Cardiac muscle cell (in vitro differentiated cells and primary cell): ENCODE data around the gene ARHGEF40. TPM values are rescaled to one million over a fixed set of nuclear protein-coding genes. Genes with fewer than 3 reads are reported as not detected.
A peak's percentile ranks its signal among the peaks of the same experiment; 100 is the strongest.

Experiments used
- DNase-seq, 2 donors: peaks; one replicate each; pipeline versions ENCODE4 v3.0.0 to v3.0.0-alpha.2; 2010 to 2017; ENCODE audit warnings: low read depth in 1 of 2, low spot score in 1 of 2
- H3K27ac ChIP-seq: fragments of 200-600 bp; sonication (generic); 2 replicates; pipeline ENCODE4 v1.5.1; 2016
- H3K27me3 ChIP-seq: fragments of 200-600 bp; sonication (generic); 2 replicates; pipeline ENCODE4 v1.6.0; 2016; ENCODE audit warnings: control low read depth
- H3K36me3 ChIP-seq: fragments of 200-600 bp; sonication (generic); 2 replicates; pipeline ENCODE4 v1.5.1; 2016; ENCODE audit warnings: control low read depth
- H3K4me1 ChIP-seq: fragments of 200-600 bp; sonication (generic); 2 replicates; pipeline ENCODE4 v1.8.1; 2017; ENCODE audit warnings: low read depth, mild to moderate bottlenecking, mixed run types
- H3K4me3 ChIP-seq: fragments of 200-600 bp; sonication (generic); 2 replicates; pipeline ENCODE4 v1.5.1; 2016; ENCODE audit warnings: mild to moderate bottlenecking
- H3K9me3 ChIP-seq: fragments of 200-600 bp; sonication (generic); 2 replicates; pipeline ENCODE4 v1.5.1; 2017; ENCODE audit warnings: low read depth, mild to moderate bottlenecking, control low read depth
- polyA plus RNA-seq: library from polyadenylated mRNA; unstranded; fragments of >200 nt; fragmentation: Nextera tagmentation; extraction: Ambion mirVana; gene quantifications from 2 replicates; pipeline ENCODE4 v1.2.1, GENCODE V29; 2016
- total RNA-seq: library from RNA; depleted of rRNA; stranded (reverse); fragments of >200 nt; gene quantifications from 2 replicates; pipeline ENCODE4 v1.2.3, GENCODE V29; 2016
- TF ChIP-seq, protein P1 (sequence below): IDR thresholded peaks from 2 replicates; pipeline ENCODE4 v1.5.1; 2012; ENCODE audit warnings: low read depth, mild to moderate bottlenecking, low read length

Gene ARHGEF40
- total and polyA plus RNA-seq, 2 experiments from 2014 or later = 26.4 to 41.7 TPM

DNA sequence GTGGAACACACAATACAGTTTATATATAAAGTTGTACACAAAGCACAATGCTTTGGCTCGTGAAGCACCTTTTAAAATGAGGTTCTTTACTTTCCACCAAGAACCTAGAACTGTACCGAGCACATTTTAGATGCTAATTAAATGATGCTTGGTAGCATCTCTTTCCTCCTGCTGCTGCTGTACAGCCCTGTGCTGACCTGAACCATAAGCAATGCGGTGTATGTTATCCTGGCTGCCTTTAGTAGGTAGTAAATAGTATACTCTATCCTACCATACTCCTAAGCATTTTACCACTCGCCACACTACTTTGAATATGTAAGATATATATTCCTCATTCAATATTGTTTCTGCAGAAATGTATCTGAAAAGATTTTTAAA lies 15.3 kb upstream of the ARHGEF40 start:
- no peaks in the 10 kb centered on the region for H3K4me1 ChIP-seq
- no peaks in the 10 kb centered on the region for H3K9me3 ChIP-seq
- no peak overlapping the region for H3K27ac ChIP-seq
- H3K36me3 ChIP-seq = no peaks in the 10 kb centered on the region
- no peak overlapping the region for H3K4me3 ChIP-seq
- DNase-seq = no peak
- H3K27me3 ChIP-seq = no peaks in the 10 kb centered on the region
- TF ChIP-seq, protein P1, sequence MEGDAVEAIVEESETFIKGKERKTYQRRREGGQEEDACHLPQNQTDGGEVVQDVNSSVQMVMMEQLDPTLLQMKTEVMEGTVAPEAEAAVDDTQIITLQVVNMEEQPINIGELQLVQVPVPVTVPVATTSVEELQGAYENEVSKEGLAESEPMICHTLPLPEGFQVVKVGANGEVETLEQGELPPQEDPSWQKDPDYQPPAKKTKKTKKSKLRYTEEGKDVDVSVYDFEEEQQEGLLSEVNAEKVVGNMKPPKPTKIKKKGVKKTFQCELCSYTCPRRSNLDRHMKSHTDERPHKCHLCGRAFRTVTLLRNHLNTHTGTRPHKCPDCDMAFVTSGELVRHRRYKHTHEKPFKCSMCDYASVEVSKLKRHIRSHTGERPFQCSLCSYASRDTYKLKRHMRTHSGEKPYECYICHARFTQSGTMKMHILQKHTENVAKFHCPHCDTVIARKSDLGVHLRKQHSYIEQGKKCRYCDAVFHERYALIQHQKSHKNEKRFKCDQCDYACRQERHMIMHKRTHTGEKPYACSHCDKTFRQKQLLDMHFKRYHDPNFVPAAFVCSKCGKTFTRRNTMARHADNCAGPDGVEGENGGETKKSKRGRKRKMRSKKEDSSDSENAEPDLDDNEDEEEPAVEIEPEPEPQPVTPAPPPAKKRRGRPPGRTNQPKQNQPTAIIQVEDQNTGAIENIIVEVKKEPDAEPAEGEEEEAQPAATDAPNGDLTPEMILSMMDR = no peak

DNA sequence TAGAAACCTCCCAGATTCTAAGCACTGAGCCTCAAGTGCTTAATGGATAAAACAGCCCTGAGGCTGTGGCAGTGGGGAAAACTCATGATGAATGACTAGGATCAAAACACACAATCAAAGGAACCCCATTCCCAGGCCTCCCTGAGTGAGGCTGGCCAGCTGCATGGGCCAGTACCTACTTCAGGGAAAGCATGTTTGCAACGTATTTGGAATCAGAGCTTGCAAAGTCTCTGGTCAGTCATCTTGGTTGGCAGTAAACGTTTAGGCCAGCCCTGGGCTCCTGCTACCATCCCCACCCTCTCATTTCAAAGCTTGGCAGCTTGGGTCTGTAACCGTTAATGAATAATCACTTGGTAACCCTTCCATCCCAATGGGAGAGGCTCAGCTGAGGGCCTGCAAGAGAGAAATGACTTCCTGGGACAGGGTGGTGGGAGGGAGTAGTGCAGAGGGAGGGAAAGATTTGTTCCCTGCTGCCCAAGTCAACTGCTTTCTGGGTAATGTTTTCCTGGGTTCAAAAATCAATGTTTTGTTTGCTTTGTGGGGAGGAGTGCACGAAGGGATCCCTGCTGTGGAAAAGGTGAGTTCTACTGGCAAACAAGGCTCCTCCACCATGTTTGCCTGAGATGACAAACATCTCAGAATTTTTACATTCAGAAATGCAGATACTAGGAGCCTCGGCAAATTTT lies 14.5 kb upstream of the ARHGEF40 start:
- no peaks in the 10 kb centered on the region for H3K27me3 ChIP-seq
- H3K9me3 ChIP-seq = no peaks in the 10 kb centered on the region
- no peaks in the 10 kb centered on the region for H3K4me1 ChIP-seq
- H3K36me3 ChIP-seq = no peaks in the 10 kb centered on the region
- H3K4me3 ChIP-seq = no peak overlapping the region
- H3K27ac ChIP-seq = no peak overlapping the region
- TF ChIP-seq, protein P1 = no peak
- DNase-seq = no peak

DNA sequence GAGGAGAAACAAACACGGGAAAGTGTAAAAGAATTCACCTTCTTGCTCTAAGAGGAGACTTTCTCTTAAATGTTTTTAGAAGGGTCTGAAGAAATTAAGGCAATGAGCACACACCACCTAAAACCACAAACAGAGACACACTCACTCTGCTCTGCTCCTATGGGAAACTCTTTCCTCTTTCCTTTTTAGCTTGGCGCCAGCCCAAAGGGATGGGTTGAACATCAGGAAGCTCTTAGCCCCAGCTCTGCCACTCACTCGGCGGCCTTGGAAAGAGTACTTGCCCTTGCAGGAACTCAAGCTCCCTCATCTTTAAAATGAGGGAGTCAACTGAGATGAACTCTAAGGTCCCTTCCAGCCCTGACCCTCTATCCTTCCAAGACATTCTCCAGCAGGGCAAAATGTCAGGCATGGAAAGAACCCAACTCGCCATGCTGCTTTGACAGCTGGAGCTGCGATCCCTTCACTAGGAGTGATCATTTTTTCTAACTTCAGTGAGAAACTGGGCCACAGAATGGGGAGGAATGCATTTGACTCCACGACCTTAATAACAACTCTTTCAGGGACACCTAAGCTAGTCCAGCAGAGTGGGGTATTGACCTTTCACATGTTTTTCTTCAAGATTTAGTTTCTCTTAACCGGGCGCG lies 13.5 kb upstream of the ARHGEF40 start:
- TF ChIP-seq, protein P1 = no peak
- Histone ChIP-seq H3K4me3 (no peak overlapping the region), H3K36me3 (no peaks in the 10 kb centered on the region), H3K4me1 (no peaks in the 10 kb centered on the region), H3K27ac (no peak overlapping the region), H3K27me3 (no peaks in the 10 kb centered on the region), H3K9me3 (no peaks in the 10 kb centered on the region)
- peak in 1 of 2 donors; percentile 62 for DNase-seq

DNA sequence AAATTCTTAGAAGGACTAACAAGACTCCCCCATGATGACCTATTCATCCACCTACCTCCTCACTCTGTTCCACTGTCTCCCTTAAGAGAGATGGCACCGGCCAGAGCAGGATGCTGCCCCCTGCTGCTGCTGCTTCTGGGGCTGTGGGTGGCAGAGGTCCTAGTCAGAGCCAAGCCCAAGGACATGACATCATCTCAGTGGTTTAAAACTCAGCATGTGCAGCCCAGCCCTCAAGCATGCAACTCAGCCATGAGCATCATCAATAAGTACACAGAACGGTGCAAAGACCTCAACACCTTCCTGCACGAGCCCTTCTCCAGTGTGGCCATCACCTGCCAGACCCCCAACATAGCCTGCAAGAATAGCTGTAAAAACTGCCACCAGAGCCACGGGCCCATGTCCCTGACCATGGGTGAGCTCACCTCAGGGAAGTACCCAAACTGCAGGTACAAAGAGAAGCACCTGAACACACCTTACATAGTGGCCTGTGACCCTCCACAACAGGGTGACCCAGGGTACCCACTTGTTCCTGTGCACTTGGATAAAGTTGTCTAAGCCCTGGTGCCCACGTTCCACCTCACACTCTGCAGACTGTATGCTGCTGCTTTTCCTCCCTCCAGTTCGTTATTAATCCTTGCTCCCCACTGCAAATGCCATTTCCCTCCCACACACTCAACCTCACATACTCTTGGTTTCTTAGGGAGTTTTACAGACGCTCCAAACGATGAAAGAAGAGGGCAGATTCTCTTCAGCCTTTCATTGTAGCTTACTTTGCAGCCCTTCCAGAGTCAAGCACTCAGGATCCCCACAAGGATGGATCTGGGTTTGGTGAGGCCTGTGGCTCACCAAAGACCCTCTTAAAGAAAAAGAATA lies 12.1 kb upstream of the ARHGEF40 start, which contains the start of gene RNASE8:
Gene RNASE8, plus strand, starts transcription at position 20 of the 873 bp plus-strand sequence. Its CDS starts 71 bp downstream, at position 91.
- Histone ChIP-seq H3K4me1 (no peaks in the 10 kb centered on the region), H3K27me3 (no peaks in the 10 kb centered on the region), H3K27ac (no peak within 1 kb of the TSS), H3K4me3 (no peak within 1 kb of the TSS), H3K36me3 (no peaks in the 10 kb centered on the region), H3K9me3 (no peaks in the 10 kb centered on the region)
- DNase-seq = no peak
- TF ChIP-seq, protein P1 = no peak

DNA sequence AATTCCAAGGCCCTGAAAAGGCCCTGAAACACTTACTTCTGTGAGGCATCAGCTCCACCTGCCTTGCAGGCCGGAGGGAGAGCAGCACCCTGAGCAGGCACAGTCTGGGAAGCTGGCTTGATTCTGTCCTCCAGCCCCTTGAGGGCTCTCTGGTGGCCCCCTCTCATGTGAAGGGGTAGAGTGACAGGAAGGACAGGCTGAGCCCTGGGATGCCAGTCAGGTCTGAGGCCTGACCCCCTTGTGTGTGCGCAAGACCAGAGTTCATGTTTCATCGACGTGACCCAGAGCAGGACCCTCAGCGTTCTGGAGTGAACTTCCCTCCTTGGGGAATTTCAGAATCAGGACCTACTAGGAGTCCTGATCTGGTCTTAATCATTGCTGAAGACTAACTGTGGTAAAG lies 11.2 kb upstream of the ARHGEF40 start:
- no peak for DNase-seq
- no peaks in the 10 kb centered on the region for H3K36me3 ChIP-seq
- no peaks in the 10 kb centered on the region for H3K27me3 ChIP-seq
- TF ChIP-seq, protein P1 = no peak
- H3K27ac ChIP-seq = no peak overlapping the region
- H3K4me1 ChIP-seq = no peaks in the 10 kb centered on the region
- H3K9me3 ChIP-seq = no peaks in the 10 kb centered on the region
- no peak overlapping the region for H3K4me3 ChIP-seq
